Right forelimb (tissue), 1 donor: ENCODE data around the gene UBN1.
"Not testable (repeated sequence)": the region's sequence is repeated elsewhere in the genome, so short reads cannot be mapped to it uniquely, and the experiment has no call there.

Experiments used
- DNase-seq: peaks from one replicate; pipeline ENCODE4 v3.0.0-alpha.2; 2018

The UBN1 gene

DNA sequence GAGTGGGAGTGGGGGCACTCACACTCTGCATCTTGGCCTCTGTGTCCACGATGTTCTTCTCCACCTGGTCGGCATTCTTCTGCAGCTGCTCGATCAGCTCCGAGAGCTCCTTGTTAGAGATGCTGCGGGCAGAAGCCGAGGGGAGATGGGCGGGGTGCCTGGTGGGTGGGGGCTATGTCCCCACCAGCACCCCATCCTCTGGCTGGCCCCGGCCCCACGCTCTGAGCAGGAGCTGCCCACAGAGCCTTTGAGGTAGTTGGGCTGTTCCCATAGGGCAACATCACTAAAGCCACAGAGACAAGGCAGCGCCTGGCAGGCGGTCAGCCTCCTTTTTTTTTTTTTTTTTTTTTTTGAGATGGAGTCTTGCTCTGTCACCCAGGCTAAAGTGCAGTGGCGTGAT, 63.5 kb downstream of the UBN1 start:
- DNase-seq = no peak

DNA sequence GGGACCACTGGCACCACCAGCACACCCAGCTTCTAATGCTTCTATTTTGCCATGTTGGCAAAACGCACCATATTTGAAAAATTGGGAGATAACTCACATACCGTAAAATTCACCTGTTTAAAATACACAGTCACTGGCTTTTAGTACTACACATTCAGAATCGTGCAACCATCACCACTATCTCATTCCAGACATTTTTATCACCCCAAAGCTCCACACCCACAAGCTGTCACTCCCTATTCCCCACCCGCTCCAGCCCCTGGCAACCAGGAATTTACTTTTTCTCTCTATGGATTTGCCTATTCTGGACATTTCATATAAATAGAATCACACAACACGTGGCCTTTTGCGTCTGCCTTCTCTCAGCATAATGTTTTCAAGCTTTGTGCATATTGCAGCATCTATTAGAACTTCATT, 64.7 kb downstream of the UBN1 start:
- no peak for DNase-seq

DNA sequence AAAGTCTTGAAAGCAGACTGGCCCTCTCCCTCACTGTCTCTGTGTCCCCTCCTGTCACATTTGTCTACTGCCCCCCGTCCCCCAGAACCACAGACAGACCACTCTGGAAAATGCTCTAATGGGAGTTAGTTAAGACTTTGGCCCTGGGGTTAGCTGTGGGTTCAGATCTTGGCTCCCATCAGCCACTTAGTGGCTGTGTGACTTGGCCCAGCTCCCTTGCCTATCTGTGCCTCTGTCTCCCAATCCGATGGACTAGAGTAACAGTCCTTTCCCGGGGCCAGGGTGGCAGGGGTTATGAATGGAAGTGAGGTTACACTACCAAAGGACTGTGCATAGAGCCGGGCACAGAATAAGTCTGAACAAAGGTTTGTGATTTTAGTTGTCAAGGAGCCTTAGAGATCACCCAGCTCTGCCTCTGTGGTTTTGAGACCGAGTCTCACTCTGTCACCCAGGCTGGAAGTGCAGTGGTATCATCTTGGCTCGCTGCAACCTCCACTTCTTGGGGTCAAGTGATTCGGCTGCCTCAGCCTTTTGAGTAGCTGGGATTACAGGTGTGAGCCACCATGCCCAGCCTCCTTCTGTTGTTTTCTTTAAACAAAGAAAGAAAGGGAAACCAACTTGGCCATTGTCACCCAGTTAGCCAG, 66.0 kb downstream of the UBN1 start:
- DNase-seq = no peak

- DNase-seq = no peak
Measured at GRCh38 chr16:4913774-4914525, 66.7 kb downstream of the UBN1 start.

- DNase-seq = no peak
Measured at GRCh38 chr16:4914528-4915225, 67.4 kb downstream of the UBN1 start.

DNA sequence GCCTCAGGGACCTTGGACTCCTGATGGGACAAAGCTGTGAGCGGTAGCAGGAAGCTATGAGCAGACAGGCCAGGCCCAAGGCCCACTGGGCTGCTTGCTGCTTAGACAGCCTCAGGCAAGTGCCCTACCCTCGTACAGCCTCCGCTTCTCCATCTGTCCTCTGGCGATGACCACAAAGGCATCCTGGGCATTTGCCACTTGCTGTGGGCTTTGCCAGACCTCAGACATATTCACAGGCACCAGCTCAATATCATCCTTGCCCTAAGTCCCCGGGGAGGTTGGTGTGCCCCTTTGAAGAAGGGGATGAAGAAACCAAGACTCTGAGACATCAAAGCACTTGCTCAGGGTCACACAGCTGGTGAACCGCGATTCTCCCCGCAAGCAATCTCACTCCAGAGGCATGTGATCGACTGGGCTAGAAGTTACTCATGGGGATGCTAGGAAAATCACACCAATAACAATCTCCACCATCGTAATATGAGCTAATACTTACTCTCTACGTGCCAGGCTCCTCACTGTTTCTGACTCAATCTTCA, 68.0 kb downstream of the UBN1 start:
- no peak for DNase-seq

GRCh38 chr16:4917117-4917516, 69.8 kb downstream of the UBN1 start:
- DNase-seq = no peak

GRCh38 chr16:4918781-4919251, 71.5 kb downstream of the UBN1 start:
- no peak for DNase-seq

DNA sequence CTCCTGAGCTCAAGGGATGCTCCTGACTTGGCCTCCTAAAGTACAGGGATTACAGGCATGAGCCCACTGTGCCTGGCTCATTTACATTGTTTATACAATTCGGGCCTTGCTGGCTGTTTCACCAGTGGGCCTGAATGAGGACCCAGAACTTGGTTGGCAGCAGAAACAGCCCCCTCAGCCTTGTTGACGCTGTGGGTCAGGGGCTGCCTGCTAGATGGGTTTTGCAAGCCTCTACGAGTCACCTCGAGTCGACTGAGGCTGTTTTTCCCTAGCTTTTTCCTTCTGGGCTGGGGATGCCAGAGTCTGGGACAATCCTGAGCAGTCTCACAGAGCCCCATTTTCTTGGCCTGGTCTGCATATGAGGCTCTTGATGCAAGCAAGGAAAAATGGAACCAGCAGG, 73.5 kb downstream of the UBN1 start:
- no peak for DNase-seq

GRCh38 chr16:4922721-4923342, 75.6 kb downstream of the UBN1 start:
- no peak for DNase-seq

DNA sequence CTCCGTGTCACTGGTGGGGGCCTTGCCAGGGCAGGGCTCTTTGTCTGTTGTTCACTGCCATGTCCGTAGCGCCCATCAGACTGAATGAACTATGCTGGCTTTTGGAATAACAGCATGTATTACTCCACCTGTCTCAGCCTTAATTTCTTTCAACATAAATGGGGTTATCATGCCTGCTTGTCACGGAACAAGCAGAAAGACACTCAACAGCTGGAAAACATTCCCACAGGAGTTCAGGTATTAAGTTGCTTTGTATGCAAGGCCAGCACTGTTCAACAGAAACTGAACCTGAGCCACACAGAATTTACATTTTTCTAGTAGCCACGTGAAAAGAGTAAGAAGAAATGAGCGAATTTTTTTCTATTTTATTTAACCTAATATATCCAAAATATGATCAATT, 76.6 kb downstream of the UBN1 start:
- DNase-seq = no peak

GRCh38 chr16:4924593-4925292, 77.5 kb downstream of the UBN1 start:
- DNase-seq = no peak

DNA sequence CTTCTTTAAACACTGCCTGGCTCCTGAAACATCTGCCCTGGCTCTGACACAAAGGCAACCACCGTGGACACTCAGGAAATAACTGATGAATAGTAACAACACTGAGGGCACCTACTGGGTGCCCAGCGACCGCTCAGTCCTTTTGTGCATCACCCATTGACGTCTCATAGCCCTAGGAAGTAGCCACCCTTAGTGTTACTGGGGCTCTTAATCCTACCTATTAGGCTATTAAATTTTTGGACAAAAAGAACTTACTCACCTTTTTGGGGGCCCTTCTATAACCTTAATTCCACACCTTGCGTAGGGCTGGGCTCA, 78.0 kb downstream of the UBN1 start:
- no peak for DNase-seq

- DNase-seq = no peak
Measured at GRCh38 chr16:4925791-4926190, 78.5 kb downstream of the UBN1 start.

DNA sequence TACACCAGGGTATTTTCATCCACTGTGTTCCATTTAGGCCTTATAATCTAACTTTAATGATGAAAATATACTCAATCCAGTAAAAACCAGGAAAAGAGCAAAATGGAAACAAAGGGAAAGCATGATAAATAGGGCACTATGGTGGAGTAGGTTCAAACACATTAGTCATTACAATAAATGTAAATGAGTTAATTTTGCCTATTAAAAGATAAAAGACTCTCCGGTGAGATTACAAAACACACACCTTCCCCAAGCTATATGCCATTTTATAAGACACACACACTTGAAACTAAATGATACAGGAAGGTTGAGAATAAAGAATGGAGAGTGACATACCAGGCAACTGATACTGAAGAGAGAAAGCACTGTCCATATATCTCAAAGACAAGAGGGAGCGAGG, 79.6 kb downstream of the UBN1 start:
- no peak for DNase-seq

GRCh38 chr16:4927661-4928060, 80.4 kb downstream of the UBN1 start:
- DNase-seq = no peak

DNA sequence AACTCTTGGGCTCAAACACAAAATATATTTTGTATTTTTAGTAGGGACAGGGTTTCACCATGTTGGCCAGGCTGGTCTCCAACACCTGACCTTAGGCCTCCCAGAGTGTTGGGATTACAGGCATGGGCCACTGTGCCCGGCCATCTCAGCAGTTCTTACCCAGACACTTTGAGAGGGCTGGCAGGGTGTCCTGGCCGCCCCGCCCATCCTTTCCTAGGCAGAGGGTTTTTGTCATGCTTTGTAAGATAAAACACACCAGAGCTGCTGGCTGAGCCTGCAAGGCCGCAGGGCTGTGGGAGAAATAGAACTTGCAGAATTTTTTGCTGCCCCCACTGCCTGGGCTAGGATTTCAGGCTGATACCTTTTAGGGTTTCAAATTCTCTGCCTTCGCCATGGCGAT, 80.9 kb downstream of the UBN1 start:
- DNase-seq = no peak

DNA sequence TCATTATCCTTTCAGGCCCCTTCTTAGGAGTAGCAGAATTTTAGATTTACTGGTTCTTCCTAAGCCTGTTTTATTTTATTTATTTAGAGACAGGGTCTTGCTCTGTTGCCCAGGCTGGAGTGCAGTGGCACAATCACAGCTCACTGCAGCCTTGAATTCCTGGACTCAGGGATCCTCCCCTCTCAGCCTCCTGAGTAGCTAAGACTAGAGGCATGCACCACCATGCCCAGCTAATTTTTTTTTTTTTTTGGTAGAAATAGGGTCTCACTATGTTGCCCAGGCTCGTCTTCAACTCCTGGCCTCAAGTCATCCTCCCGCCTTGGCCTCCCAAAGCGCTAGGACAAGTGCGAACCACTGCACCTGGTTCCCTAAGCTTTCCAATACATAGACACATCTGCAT, 82.3 kb downstream of the UBN1 start:
- not testable (repeated sequence) for DNase-seq

DNA sequence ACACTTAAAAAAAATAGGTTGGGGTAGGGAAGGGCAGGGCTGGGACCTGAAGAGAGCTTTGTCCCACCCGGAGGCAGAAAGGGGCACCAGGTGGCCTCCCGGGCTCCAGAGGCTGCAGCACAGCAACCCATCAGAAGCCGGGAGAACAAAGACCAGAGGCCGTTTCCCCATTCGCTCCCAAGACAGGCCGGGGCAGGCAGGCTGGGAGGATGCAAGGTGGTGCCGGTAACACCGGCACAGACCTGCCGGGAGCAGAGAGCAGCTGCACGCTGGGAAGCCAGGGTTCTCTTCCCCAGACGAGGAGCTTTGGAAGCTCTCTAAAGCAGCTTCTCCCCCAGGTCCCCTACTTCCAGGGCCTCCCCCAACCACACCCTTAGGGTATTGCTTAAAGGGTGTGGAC, 84.1 kb downstream of the UBN1 start:
- no peak for DNase-seq
